Measurements from ENCODE around the gene PPL. TPM values are rescaled to one million over a fixed set of nuclear protein-coding genes. Genes with fewer than 3 reads are reported as not detected.

The PPL gene
- total and polyA plus RNA-seq, 2 of the 13 experiments (the other 11 are each of a cell fraction or from before 2014, with no cell fraction given) = 5.7 to 6.6 TPM

DNA sequence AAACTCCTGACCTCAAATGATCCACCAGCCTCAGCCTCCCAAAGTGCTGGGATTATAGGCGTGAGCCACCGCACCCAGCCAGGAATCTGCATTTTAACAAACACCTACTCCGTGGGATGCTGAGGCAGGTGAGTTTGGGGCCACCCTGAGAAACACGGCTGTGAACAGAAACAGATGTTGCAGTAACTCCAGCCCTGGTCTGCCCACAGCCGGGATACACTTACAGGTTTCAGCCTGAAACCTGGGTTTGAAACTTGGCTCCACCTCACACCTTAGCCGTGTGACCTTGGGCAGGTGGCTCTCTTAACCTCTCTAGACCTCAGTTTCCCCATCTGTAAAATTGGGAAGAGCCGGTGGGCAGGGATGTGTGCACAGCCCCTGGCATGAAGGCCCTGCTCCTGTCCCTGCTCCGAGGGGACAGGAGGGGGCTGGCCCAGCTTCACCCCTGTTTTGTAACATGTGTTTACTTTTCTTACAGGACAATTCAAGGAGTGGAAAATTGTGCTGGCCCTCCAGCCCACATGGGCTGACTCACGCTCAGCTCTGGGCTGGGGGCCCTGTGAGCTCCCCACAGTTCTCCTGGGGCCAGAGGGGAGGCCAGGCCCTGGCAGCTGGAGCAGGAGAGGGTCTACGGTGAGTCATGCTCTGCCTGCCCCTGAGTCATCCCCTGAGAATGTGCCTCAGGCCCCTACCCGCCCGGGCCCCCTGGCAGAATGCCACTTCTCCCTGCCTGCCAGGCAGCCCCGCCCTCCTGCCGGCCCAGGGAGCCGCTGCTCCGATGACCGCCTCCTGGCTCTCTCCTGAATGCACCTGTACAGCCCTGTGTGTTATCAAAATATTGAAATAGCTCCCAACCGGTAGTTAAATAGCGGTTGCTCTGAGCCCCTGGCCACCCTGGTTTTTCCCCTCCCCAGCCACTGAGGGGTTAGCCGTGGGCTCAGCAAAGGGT, 7.7 kb upstream of the PPL start (continued):
- TF ChIP-seq KLF13 (CRISPR knock-in tag; IDR thresholded peaks at IDR 0.05) (no peak), NBN (conservative IDR thresholded peaks at IDR 0.05) (no peak), ZSCAN25 (CRISPR knock-in tag; IDR thresholded peaks at IDR 0.05) (peak; percentile 52), REPIN1 (CRISPR knock-in tag; IDR thresholded peaks at IDR 0.05; ENCODE audit: borderline replicate concordance, low read depth) (0 out of 2 replicates have a peak, but pooled peaks have one; percentile 53), GFI1 (CRISPR knock-in tag; IDR thresholded peaks at IDR 0.05; ENCODE audit: borderline replicate concordance) (no peak), KMT2A (CRISPR knock-in tag; IDR thresholded peaks at IDR 0.05) (no peak; the same call in 1 of the 2 replicates), NRL (CRISPR knock-in tag; IDR thresholded peaks at IDR 0.05; ENCODE audit: borderline replicate concordance) (no peak; the same call in 1 of the 2 replicates), ZSCAN21 (CRISPR knock-in tag; IDR thresholded peaks at IDR 0.05; ENCODE audit: borderline replicate concordance) (no peak), YY1 (IDR thresholded peaks at IDR 0.05; ENCODE audit: insufficient read depth, insufficient replicate concordance, low read depth, low read length) (no peak), EEA1 (CRISPR knock-in tag; IDR thresholded peaks at IDR 0.05; ENCODE audit: borderline replicate concordance) (0 out of 2 replicates have a peak, but pooled peaks have one; percentile 10), KLF15 (CRISPR knock-in tag; IDR thresholded peaks at IDR 0.05; ENCODE audit: borderline replicate concordance) (no peak), KDM5B (CRISPR knock-in tag; IDR thresholded peaks at IDR 0.05; ENCODE audit: borderline replicate concordance) (no peak; the same call in 1 of the 2 replicates), TBX3 (IDR thresholded peaks at IDR 0.05; ENCODE audit: borderline replicate concordance) (no peak), CBFB (CRISPR knock-in tag; IDR thresholded peaks at IDR 0.05) (peak; percentile 20; the same call in 1 of the 2 replicates), DNMT3B (CRISPR knock-in tag; conservative IDR thresholded peaks at IDR 0.05) (peak; percentile 87), PCBP2 (optimal IDR thresholded peaks at IDR 0.05; ENCODE audit: low read depth, low read length, poor library complexity, severe bottlenecking) (no peak)
- TF ChIP-seq, protein P1, sequence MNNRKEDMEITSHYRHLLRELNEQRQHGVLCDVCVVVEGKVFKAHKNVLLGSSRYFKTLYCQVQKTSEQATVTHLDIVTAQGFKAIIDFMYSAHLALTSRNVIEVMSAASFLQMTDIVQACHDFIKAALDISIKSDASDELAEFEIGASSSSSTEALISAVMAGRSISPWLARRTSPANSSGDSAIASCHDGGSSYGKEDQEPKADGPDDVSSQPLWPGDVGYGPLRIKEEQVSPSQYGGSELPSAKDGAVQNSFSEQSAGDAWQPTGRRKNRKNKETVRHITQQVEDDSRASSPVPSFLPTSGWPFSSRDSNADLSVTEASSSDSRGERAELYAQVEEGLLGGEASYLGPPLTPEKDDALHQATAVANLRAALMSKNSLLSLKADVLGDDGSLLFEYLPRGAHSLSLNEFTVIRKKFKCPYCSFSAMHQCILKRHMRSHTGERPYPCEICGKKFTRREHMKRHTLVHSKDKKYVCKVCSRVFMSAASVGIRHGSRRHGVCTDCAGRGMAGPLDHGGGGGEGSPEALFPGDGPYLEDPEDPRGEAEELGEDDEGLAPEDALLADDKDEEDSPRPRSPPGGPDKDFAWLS (CRISPR knock-in tag; IDR thresholded peaks at IDR 0.05; ENCODE audit: borderline replicate concordance) = no peak
- TF ChIP-seq, protein P2, sequence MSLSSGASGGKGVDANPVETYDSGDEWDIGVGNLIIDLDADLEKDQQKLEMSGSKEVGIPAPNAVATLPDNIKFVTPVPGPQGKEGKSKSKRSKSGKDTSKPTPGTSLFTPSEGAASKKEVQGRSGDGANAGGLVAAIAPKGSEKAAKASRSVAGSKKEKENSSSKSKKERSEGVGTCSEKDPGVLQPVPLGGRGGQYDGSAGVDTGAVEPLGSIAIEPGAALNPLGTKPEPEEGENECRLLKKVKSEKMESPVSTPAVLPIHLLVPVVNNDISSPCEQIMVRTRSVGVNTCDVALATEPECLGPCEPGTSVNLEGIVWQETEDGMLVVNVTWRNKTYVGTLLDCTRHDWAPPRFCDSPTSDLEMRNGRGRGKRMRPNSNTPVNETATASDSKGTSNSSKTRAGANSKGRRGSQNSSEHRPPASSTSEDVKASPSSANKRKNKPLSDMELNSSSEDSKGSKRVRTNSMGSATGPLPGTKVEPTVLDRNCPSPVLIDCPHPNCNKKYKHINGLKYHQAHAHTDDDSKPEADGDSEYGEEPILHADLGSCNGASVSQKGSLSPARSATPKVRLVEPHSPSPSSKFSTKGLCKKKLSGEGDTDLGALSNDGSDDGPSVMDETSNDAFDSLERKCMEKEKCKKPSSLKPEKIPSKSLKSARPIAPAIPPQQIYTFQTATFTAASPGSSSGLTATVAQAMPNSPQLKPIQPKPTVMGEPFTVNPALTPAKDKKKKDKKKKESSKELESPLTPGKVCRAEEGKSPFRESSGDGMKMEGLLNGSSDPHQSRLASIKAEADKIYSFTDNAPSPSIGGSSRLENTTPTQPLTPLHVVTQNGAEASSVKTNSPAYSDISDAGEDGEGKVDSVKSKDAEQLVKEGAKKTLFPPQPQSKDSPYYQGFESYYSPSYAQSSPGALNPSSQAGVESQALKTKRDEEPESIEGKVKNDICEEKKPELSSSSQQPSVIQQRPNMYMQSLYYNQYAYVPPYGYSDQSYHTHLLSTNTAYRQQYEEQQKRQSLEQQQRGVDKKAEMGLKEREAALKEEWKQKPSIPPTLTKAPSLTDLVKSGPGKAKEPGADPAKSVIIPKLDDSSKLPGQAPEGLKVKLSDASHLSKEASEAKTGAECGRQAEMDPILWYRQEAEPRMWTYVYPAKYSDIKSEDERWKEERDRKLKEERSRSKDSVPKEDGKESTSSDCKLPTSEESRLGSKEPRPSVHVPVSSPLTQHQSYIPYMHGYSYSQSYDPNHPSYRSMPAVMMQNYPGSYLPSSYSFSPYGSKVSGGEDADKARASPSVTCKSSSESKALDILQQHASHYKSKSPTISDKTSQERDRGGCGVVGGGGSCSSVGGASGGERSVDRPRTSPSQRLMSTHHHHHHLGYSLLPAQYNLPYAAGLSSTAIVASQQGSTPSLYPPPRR (CRISPR knock-in tag; IDR thresholded peaks at IDR 0.05; ENCODE audit: borderline replicate concordance) = peak; percentile 78; the same call in 1 of the 2 replicates
- TF ChIP-seq, protein P3, sequence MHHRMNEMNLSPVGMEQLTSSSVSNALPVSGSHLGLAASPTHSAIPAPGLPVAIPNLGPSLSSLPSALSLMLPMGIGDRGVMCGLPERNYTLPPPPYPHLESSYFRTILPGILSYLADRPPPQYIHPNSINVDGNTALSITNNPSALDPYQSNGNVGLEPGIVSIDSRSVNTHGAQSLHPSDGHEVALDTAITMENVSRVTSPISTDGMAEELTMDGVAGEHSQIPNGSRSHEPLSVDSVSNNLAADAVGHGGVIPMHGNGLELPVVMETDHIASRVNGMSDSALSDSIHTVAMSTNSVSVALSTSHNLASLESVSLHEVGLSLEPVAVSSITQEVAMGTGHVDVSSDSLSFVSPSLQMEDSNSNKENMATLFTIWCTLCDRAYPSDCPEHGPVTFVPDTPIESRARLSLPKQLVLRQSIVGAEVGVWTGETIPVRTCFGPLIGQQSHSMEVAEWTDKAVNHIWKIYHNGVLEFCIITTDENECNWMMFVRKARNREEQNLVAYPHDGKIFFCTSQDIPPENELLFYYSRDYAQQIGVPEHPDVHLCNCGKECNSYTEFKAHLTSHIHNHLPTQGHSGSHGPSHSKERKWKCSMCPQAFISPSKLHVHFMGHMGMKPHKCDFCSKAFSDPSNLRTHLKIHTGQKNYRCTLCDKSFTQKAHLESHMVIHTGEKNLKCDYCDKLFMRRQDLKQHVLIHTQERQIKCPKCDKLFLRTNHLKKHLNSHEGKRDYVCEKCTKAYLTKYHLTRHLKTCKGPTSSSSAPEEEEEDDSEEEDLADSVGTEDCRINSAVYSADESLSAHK (CRISPR knock-in tag; IDR thresholded peaks at IDR 0.05; ENCODE audit: borderline replicate concordance) = no peak

Data from HepG2 (cell line).